ENCODE results near the gene CNTN4. TPM values are rescaled to one million over a fixed set of nuclear protein-coding genes. Genes with fewer than 3 reads are reported as not detected.

CNTN4 gene
- polyA plus RNA-seq, 1 donor (not counting 4 experiments of a cell fraction or from before 2014, with no cell fraction given) = not detected

DNA sequence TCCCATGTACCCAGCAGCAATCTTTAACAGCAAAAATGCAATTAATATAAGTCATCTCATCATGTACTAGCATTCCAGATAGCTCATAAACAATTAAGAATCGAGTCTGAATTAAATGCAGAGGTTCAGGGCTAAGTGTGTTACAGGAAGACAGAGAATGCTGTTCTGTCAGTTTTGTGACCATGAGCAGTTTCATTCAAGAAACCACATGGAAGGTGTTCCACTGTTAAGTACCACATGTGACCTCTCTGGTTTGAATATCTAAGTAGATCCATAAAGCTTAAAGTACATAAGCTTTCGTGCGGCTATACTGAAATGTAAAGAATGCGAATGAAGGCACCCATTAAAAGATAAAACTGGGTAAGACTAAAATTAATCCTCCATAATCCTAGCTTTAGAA, 739.2 kb downstream of the CNTN4 start:
- FAIRE-seq (no peak), DNase-seq (ENCODE audit: low read depth, low spot score) (no peak)
- H3K4me2 ChIP-seq (ENCODE audit: control insufficient read depth, extremely low read depth, insufficient read depth, low read depth, low read length) = no peak overlapping the region
- TF ChIP-seq EZH2 (IDR thresholded peaks at IDR 0.05; ENCODE audit: low read length) (no peak), CTCF (optimal IDR thresholded peaks at IDR 0.05 in 1 of 3, IDR thresholded peaks at IDR 0.05 in 1 of 3, conservative IDR thresholded peaks at IDR 0.05 in 1 of 3; ENCODE audit: extremely low read depth in 1 of 3, insufficient read depth in 2 of 3, low read length in 3 of 3) (no peak)
- H3K27ac ChIP-seq (ENCODE audit: control insufficient read depth, insufficient read depth, low read length) = no peak overlapping the region
- no peaks in the 10 kb centered on the region for H4K20me1 ChIP-seq (ENCODE audit: control insufficient read depth, extremely low read depth, insufficient read depth, low read length)
- H3K4me3 ChIP-seq (ENCODE audit: control insufficient read depth in 2 of 3, extremely low read depth in 1 of 3, insufficient read depth in 2 of 3, low read depth in 1 of 3, low read length in 3 of 3) = no peak overlapping the region
- no peaks in the 10 kb centered on the region for H3K4me1 ChIP-seq (ENCODE audit: control insufficient read depth, extremely low read depth, insufficient read depth, low read length)
- no peaks in the 10 kb centered on the region for H3K9me3 ChIP-seq (ENCODE audit: control insufficient read depth, low read depth, low read length)
- H3K27me3 ChIP-seq (ENCODE audit: control insufficient read depth, extremely low read depth, insufficient read depth, low read length) = no peaks in the 10 kb centered on the region
- H2AFZ ChIP-seq (ENCODE audit: control insufficient read depth, low read length) = no peak overlapping the region
- H3K79me2 ChIP-seq (ENCODE audit: control insufficient read depth, insufficient read depth, low read length) = no peaks in the 10 kb centered on the region
- no peaks in the 10 kb centered on the region for H3K36me3 ChIP-seq (ENCODE audit: control insufficient read depth in 2 of 2, extremely low read depth in 1 of 2, insufficient read depth in 2 of 2, low read length in 2 of 2)
- H3K9me1 ChIP-seq (ENCODE audit: control insufficient read depth, extremely low read depth, insufficient read depth, low read length) = no peaks in the 10 kb centered on the region
- dilution Hi-C loops (cut with MboI; ENCODE audit: extremely low pct_ligation_motif_present, low sequenced_read_pairs) = no loop called here
- no peak overlapping the region for H3K9ac ChIP-seq (ENCODE audit: control insufficient read depth, extremely low read depth, insufficient read depth, low read length)

- DNase-seq (ENCODE audit: low read depth, low spot score) = no peak
- H3K9me1 ChIP-seq (ENCODE audit: control insufficient read depth, extremely low read depth, insufficient read depth, low read length) = no peaks in the 10 kb centered on the region
- no peak for FAIRE-seq
- no peaks in the 10 kb centered on the region for H3K9me3 ChIP-seq (ENCODE audit: control insufficient read depth, low read depth, low read length)
- no peak overlapping the region for H3K27ac ChIP-seq (ENCODE audit: control insufficient read depth, insufficient read depth, low read length)
- H3K4me2 ChIP-seq (ENCODE audit: control insufficient read depth, extremely low read depth, insufficient read depth, low read depth, low read length) = no peak overlapping the region
- TF ChIP-seq CTCF (optimal IDR thresholded peaks at IDR 0.05 in 1 of 3, IDR thresholded peaks at IDR 0.05 in 1 of 3, conservative IDR thresholded peaks at IDR 0.05 in 1 of 3; ENCODE audit: extremely low read depth in 1 of 3, insufficient read depth in 2 of 3, low read length in 3 of 3) (no peak), EZH2 (IDR thresholded peaks at IDR 0.05; ENCODE audit: low read length) (no peak)
- no peaks in the 10 kb centered on the region for H3K27me3 ChIP-seq (ENCODE audit: control insufficient read depth, extremely low read depth, insufficient read depth, low read length)
- dilution Hi-C loops (cut with MboI; ENCODE audit: extremely low pct_ligation_motif_present, low sequenced_read_pairs) = no loop called here
- H3K9ac ChIP-seq (ENCODE audit: control insufficient read depth, extremely low read depth, insufficient read depth, low read length) = no peak overlapping the region
- no peak overlapping the region for H2AFZ ChIP-seq (ENCODE audit: control insufficient read depth, low read length)
- H3K4me1 ChIP-seq (ENCODE audit: control insufficient read depth, extremely low read depth, insufficient read depth, low read length) = no peaks in the 10 kb centered on the region
- no peaks in the 10 kb centered on the region for H3K36me3 ChIP-seq (ENCODE audit: control insufficient read depth in 2 of 2, extremely low read depth in 1 of 2, insufficient read depth in 2 of 2, low read length in 2 of 2)
- H4K20me1 ChIP-seq (ENCODE audit: control insufficient read depth, extremely low read depth, insufficient read depth, low read length) = no peaks in the 10 kb centered on the region
- no peaks in the 10 kb centered on the region for H3K79me2 ChIP-seq (ENCODE audit: control insufficient read depth, insufficient read depth, low read length)
- no peak overlapping the region for H3K4me3 ChIP-seq (ENCODE audit: control insufficient read depth in 2 of 3, extremely low read depth in 1 of 3, insufficient read depth in 2 of 3, low read depth in 1 of 3, low read length in 3 of 3)
These were observed 740.0 kb downstream of the CNTN4 start for GRCh38 chr3:2838546-2839157.

All from keratinocyte (primary cell).